Skin of body (tissue), 2 donors: ENCODE data around the gene MAN2A1. TPM values are rescaled to one million over a fixed set of nuclear protein-coding genes. Genes with fewer than 3 reads are reported as not detected.

Experiments
- DNase-seq: peaks from one replicate; lab custom pipeline; 2025; lab: John Stamatoyannopoulos, UW
- total RNA-seq: library from RNA; depleted of rRNA; stranded (reverse); fragments of >200 nt; gene quantifications from one replicate; pipeline ENCODE4 v1.2.3, GENCODE V29; 2014

MAN2A1 gene
- total RNA-seq, 1 donor from 2014 or later = 53.0 TPM

GRCh38 chr5:109681763-109682162, 8.0 kb upstream of the MAN2A1 start:
- no peak for DNase-seq

GRCh38 chr5:109682383-109682782, 7.3 kb upstream of the MAN2A1 start:
- DNase-seq = no peak

GRCh38 chr5:109685916-109686315, 3.8 kb upstream of the MAN2A1 start:
- DNase-seq = no peak

- no peak for DNase-seq
Measured at GRCh38 chr5:109688630-109688969, 1.1 kb upstream of the MAN2A1 start.

- peak; percentile 91 for DNase-seq
Measured at GRCh38 chr5:109688970-109689739, 572 bp upstream of the MAN2A1 start.

- DNase-seq = peak; percentile 26
Measured at GRCh38 chr5:109690242-109690974, 681 bp downstream of the MAN2A1 start.

- DNase-seq = peak; percentile 93
Measured at GRCh38 chr5:109690975-109691574, 1.3 kb downstream of the MAN2A1 start.

- no peak for DNase-seq
Measured at GRCh38 chr5:109691996-109692395, 2.3 kb downstream of the MAN2A1 start.

- no peak for DNase-seq
Measured at GRCh38 chr5:109692852-109693251, 3.1 kb downstream of the MAN2A1 start.

- DNase-seq = no peak
Measured at GRCh38 chr5:109693535-109694400, 4.0 kb downstream of the MAN2A1 start.

- no peak for DNase-seq
Measured at GRCh38 chr5:109694451-109694891, 4.7 kb downstream of the MAN2A1 start.

GRCh38 chr5:109695005-109695926, 5.5 kb downstream of the MAN2A1 start:
- no peak for DNase-seq

GRCh38 chr5:109697339-109697738, 7.6 kb downstream of the MAN2A1 start:
- no peak for DNase-seq

- no peak for DNase-seq
Measured at GRCh38 chr5:109700516-109701153, 10.9 kb downstream of the MAN2A1 start.

- no peak for DNase-seq
Measured at GRCh38 chr5:109701252-109701651, 11.5 kb downstream of the MAN2A1 start.

GRCh38 chr5:109701792-109702191, 12.1 kb downstream of the MAN2A1 start:
- DNase-seq = no peak

GRCh38 chr5:109703166-109703565, 13.4 kb downstream of the MAN2A1 start:
- DNase-seq = no peak

- no peak for DNase-seq
Measured at GRCh38 chr5:109703829-109704228, 14.1 kb downstream of the MAN2A1 start.

- DNase-seq = no peak
Measured at GRCh38 chr5:109704282-109704952, 14.7 kb downstream of the MAN2A1 start.
